K562 (cell line): ENCODE data around the gene TRAPPC4. TPM values are rescaled to one million over a fixed set of nuclear protein-coding genes. Genes with fewer than 3 reads are reported as not detected.
A peak's percentile ranks its signal among the peaks of the same experiment; 100 is the strongest.

Source experiments
- CC2D1A ChIP-seq: fragments of 450-650 bp; IDR thresholded peaks from 2 replicates; pipeline ENCODE4 v1.6.1; 2017; ENCODE audit warnings: mild to moderate bottlenecking
- EP400 ChIP-seq: fragments of 450-650 bp; IDR thresholded peaks from 2 replicates; pipeline ENCODE4 v1.6.1; 2017; ENCODE audit warnings: antibody characterized with exemption, mild to moderate bottlenecking, moderate library complexity
- GTF3C2 ChIP-seq: IDR thresholded peaks from 3 replicates; pipeline ENCODE4 v1.6.1; 2011; ENCODE audit warnings: borderline replicate concordance, mild to moderate bottlenecking, moderate library complexity; ENCODE audit not compliant: insufficient read length; ENCODE audit errors: extremely low read depth
- NFIX ChIP-seq: fragments of 250-450 bp; sonication (Bioruptor Pico); IDR thresholded peaks from 2 replicates; pipeline ENCODE4 v1.4.0; 2020; ENCODE audit warnings: low read depth, mild to moderate bottlenecking, moderate library complexity
- NR1H2 ChIP-seq: sonication (generic); formaldehyde crosslinking; IDR thresholded peaks from 2 replicates; pipeline ENCODE4 v1.4.0; 2020; ENCODE audit warnings: mild to moderate bottlenecking, missing genetic modification reagents
- REST ChIP-seq, 2 experiments: fragments of 450-650 bp; formaldehyde crosslinking in 1 of 2; IDR thresholded peaks; 2 replicates each; pipeline versions ENCODE4 v1.4.0 to v1.6.1; 2014 to 2020; ENCODE audit warnings: mild to moderate bottlenecking in 2 of 2, borderline replicate concordance in 1 of 2, low read depth in 1 of 2
- SRSF9 ChIP-seq: fragments of 200-400 bp; formaldehyde crosslinking; IDR thresholded peaks from 2 replicates; pipeline ENCODE4 v1.6.1; 2017; ENCODE audit warnings: low read depth, low read length, borderline replicate concordance
- ZEB2 ChIP-seq: fragments of 450-650 bp; IDR thresholded peaks from 2 replicates; pipeline ENCODE4 v1.6.1; 2016
- ZNF174 ChIP-seq: fragments of 250-450 bp; sonication (Bioruptor Pico); IDR thresholded peaks from 2 replicates; pipeline ENCODE4 v1.4.0; 2020; ENCODE audit warnings: mild to moderate bottlenecking
- ZNF274 ChIP-seq: IDR thresholded peaks from 2 replicates; pipeline ENCODE4 v1.6.1; 2011; ENCODE audit warnings: low read depth, mild to moderate bottlenecking, low read length, moderate library complexity, borderline replicate concordance
- ZNF764 ChIP-seq: fragments of 250-450 bp; sonication (Bioruptor Pico); IDR thresholded peaks from 2 replicates; pipeline ENCODE4 v1.4.0; 2020; ENCODE audit warnings: low read depth, mild to moderate bottlenecking, moderate library complexity
- polyA plus RNA-seq, 8 experiments: library from polyadenylated mRNA; depleted of rRNA in 4 of 8; stranded (reverse) in 5 of 8; unstranded in 3 of 8; fragments of >200 nt; fragmentation: Nextera tagmentation in 2 of 8; fragmentation: Illumina TruSeq in 1 of 8; extraction: Ambion mirVana in 2 of 8; extraction: Trizol in 1 of 8; gene quantifications; 2 replicates each; pipeline versions ENCODE4 v1.2.1 to v1.2.3, GENCODE V29; 2011 to 2014; ENCODE audit warnings: inconsistent platforms in 1 of 8, missing spikeins in 1 of 8
- total RNA-seq, 7 experiments: library from RNA; depleted of rRNA in 6 of 7; stranded (reverse); fragments of >200 nt in 6 of 7; fragmentation: Illumina TruSeq in 2 of 7; extraction: Trizol in 2 of 7; gene quantifications; 2 replicates each; pipeline versions ENCODE4 v1.2.1 to v1.2.3, GENCODE V29; 2011 to 2021; ENCODE audit warnings: low replicate concordance in 1 of 7
- TF ChIP-seq, protein P1 (sequence below): fragments of 450-650 bp; formaldehyde crosslinking; IDR thresholded peaks from 2 replicates; pipeline ENCODE4 v1.4.0; 2020; ENCODE audit warnings: mild to moderate bottlenecking, mixed read lengths
- TF ChIP-seq, protein P2 (sequence below): sonication (generic); formaldehyde crosslinking; IDR thresholded peaks from 2 replicates; pipeline ENCODE4 v1.8.0; 2022; ENCODE audit warnings: missing genetic modification reagents, mild to moderate bottlenecking, moderate library complexity, borderline replicate concordance

TRAPPC4 gene
- total and polyA plus RNA-seq, 9 of the 15 experiments (the other 6 are each of a cell fraction or from before 2014, with no cell fraction given) = 121 to 524 (median 142) TPM

- TF ChIP-seq, protein P1, sequence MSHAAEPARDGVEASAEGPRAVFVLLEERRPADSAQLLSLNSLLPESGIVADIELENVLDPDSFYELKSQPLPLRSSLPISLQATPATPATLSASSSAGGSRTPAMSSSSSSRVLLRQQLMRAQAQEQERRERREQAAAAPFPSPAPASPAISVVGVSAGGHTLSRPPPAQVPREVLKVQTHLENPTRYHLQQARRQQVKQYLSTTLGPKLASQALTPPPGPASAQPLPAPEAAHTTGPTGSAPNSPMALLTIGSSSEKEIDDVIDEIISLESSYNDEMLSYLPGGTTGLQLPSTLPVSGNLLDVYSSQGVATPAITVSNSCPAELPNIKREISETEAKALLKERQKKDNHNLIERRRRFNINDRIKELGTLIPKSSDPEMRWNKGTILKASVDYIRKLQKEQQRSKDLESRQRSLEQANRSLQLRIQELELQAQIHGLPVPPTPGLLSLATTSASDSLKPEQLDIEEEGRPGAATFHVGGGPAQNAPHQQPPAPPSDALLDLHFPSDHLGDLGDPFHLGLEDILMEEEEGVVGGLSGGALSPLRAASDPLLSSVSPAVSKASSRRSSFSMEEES (CRISPR knock-in tag) = no peak
- no peak for TF ChIP-seq SRSF9
- no peak for TF ChIP-seq ZNF274
- TF ChIP-seq EP400 = peak; percentile 36; the same call in 1 of the 2 replicates
- no peak for TF ChIP-seq NR1H2 (CRISPR knock-in tag)
- no peak for TF ChIP-seq ZNF764 (CRISPR knock-in tag)
- TF ChIP-seq CC2D1A = no peak
- no peak for TF ChIP-seq GTF3C2
- TF ChIP-seq, protein P2, sequence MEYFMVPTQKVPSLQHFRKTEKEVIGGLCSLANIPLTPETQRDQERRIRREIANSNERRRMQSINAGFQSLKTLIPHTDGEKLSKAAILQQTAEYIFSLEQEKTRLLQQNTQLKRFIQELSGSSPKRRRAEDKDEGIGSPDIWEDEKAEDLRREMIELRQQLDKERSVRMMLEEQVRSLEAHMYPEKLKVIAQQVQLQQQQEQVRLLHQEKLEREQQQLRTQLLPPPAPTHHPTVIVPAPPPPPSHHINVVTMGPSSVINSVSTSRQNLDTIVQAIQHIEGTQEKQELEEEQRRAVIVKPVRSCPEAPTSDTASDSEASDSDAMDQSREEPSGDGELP = no peak
- no peak for TF ChIP-seq ZEB2
- TF ChIP-seq NFIX (CRISPR knock-in tag) = no peak
- no peak for TF ChIP-seq ZNF174 (CRISPR knock-in tag)
- TF ChIP-seq REST (IDR thresholded peaks at IDR 0.05; ENCODE audit: borderline replicate concordance) = peak; percentile 70; the same call in 1 of the 2 replicates
- TF ChIP-seq REST (CRISPR knock-in tag; IDR thresholded peaks at IDR 0.05; ENCODE audit: low read depth) = no peak
These were observed 46.8 kb downstream of the TRAPPC4 start (continued) for GRCh38 chr11:119065369-119065768.
